Fibroblast of peridontal ligament (primary cell): ENCODE measurements around the gene ZNF438.
"Not testable (repeated sequence)": the region's sequence is repeated elsewhere in the genome, so short reads cannot be mapped to it uniquely, and the experiment has no call there.

Source experiments
- DNase-seq: peaks from one replicate; pipeline ENCODE4 v3.0.0-alpha.2; 2010; ENCODE audit errors: extremely low read depth

ZNF438 gene

GRCh38 chr10:31051703-31052102, 20.0 kb upstream of the ZNF438 start:
- DNase-seq: no peak

GRCh38 chr10:31042670-31043069, 11.0 kb upstream of the ZNF438 start:
- DNase-seq: no peak

GRCh38 chr10:31041011-31041410, 9.3 kb upstream of the ZNF438 start:
- no peak for DNase-seq

- not testable (repeated sequence) for DNase-seq
Measured at GRCh38 chr10:31039006-31039405, 7.3 kb upstream of the ZNF438 start.

- no peak for DNase-seq
Measured at GRCh38 chr10:31037749-31038148, 6.1 kb upstream of the ZNF438 start.

GRCh38 chr10:31036209-31036608, 4.5 kb upstream of the ZNF438 start:
- no peak for DNase-seq

- DNase-seq: no peak
Measured at GRCh38 chr10:31035266-31035798, 3.7 kb upstream of the ZNF438 start.

GRCh38 chr10:31034098-31034909, 2.6 kb upstream of the ZNF438 start:
- peak; percentile 98 for DNase-seq

GRCh38 chr10:31033147-31033546, 1.5 kb upstream of the ZNF438 start:
- no peak for DNase-seq

GRCh38 chr10:31032258-31033132, 830 bp upstream of the ZNF438 start:
- peak; percentile 94 for DNase-seq

GRCh38 chr10:31031205-31031557, 484 bp downstream of the ZNF438 start:
- no peak for DNase-seq

- no peak for DNase-seq
Measured at GRCh38 chr10:31030800-31031199, 865 bp downstream of the ZNF438 start.

GRCh38 chr10:31030260-31030659, 1.4 kb downstream of the ZNF438 start:
- DNase-seq: peak; percentile 31

GRCh38 chr10:31028081-31028480, 3.6 kb downstream of the ZNF438 start:
- DNase-seq: no peak

- DNase-seq: not testable (repeated sequence)
Measured at GRCh38 chr10:31026279-31026678, 5.4 kb downstream of the ZNF438 start.

- DNase-seq: no peak
Measured at GRCh38 chr10:31025142-31025541, 6.5 kb downstream of the ZNF438 start.

GRCh38 chr10:31023558-31023957, 8.1 kb downstream of the ZNF438 start:
- no peak for DNase-seq

GRCh38 chr10:31020209-31020608, 11.5 kb downstream of the ZNF438 start:
- no peak for DNase-seq

- no peak for DNase-seq
Measured at GRCh38 chr10:31018962-31019361, 12.7 kb downstream of the ZNF438 start.

- no peak for DNase-seq
Measured at GRCh38 chr10:31018356-31018750, 13.3 kb downstream of the ZNF438 start.

GRCh38 chr10:31017534-31018355, 13.9 kb downstream of the ZNF438 start:
- no peak for DNase-seq
